HCT116 (cell line): Measurements from ENCODE around the gene SHISA7.

ENCODE experiments used
- CEBPB ChIP-seq: IDR thresholded peaks from 2 replicates; pipeline ENCODE4 v1.6.1; 2012; ENCODE audit warnings: low read depth
- EZH2 ChIP-seq: fragments of 200-600 bp; sonication (generic); IDR thresholded peaks from 2 replicates; pipeline ENCODE4 v1.6.1; 2017; ENCODE audit warnings: antibody characterized with exemption, mixed run types
- POLR2AphosphoS5 ChIP-seq: IDR thresholded peaks from 2 replicates; pipeline ENCODE4 v1.6.1; 2011; ENCODE audit warnings: mild to moderate bottlenecking, low read depth, low read length, moderate library complexity
- RAD21 ChIP-seq: IDR thresholded peaks from 2 replicates; pipeline ENCODE4 v1.6.1; 2012; ENCODE audit warnings: low read depth, mild to moderate bottlenecking
- SIN3A ChIP-seq: IDR thresholded peaks from 2 replicates; pipeline ENCODE4 v1.6.1; 2012; ENCODE audit warnings: low read depth
- SRF ChIP-seq: IDR thresholded peaks from 2 replicates; pipeline ENCODE4 v1.6.1; 2012; ENCODE audit warnings: low read depth
- YY1 ChIP-seq: IDR thresholded peaks from 2 replicates; pipeline ENCODE4 v1.6.1; 2011; ENCODE audit warnings: low read length, low read depth, moderate library complexity, mild to moderate bottlenecking; ENCODE audit not compliant: insufficient replicate concordance; ENCODE audit errors: extremely low read depth
- ZNF274 ChIP-seq: fragments of 200-500 bp; sonication (Bioruptor generic); IDR thresholded peaks from 2 replicates; pipeline ENCODE4 v1.6.1; 2014; ENCODE audit warnings: mild to moderate bottlenecking, low read depth, low read length, inconsistent platforms
- TF ChIP-seq, protein P1 (sequence below), 3 experiments: fragments of 200-600 bp in 1 of 3; sonication (generic) in 1 of 3; IDR thresholded peaks in 2 of 3; conservative IDR thresholded peaks in 1 of 3; 2 replicates each; pipeline ENCODE4 v1.5.1; 2012 to 2017; ENCODE audit warnings: low read depth in 2 of 3, low read length in 2 of 3, antibody characterized with exemption in 1 of 3, borderline replicate concordance in 1 of 3, control low read depth in 1 of 3, mild to moderate bottlenecking in 1 of 3, mixed read lengths in 1 of 3, mixed run types in 1 of 3, moderate library complexity in 1 of 3; ENCODE audit not compliant: insufficient read depth in 1 of 3

GRCh38 chr19:55476100-55476775 lies 33.1 kb upstream of the SHISA7 start, which contains the start of gene ZNF628:
- TF ChIP-seq, protein P1, sequence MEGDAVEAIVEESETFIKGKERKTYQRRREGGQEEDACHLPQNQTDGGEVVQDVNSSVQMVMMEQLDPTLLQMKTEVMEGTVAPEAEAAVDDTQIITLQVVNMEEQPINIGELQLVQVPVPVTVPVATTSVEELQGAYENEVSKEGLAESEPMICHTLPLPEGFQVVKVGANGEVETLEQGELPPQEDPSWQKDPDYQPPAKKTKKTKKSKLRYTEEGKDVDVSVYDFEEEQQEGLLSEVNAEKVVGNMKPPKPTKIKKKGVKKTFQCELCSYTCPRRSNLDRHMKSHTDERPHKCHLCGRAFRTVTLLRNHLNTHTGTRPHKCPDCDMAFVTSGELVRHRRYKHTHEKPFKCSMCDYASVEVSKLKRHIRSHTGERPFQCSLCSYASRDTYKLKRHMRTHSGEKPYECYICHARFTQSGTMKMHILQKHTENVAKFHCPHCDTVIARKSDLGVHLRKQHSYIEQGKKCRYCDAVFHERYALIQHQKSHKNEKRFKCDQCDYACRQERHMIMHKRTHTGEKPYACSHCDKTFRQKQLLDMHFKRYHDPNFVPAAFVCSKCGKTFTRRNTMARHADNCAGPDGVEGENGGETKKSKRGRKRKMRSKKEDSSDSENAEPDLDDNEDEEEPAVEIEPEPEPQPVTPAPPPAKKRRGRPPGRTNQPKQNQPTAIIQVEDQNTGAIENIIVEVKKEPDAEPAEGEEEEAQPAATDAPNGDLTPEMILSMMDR (IDR thresholded peaks at IDR 0.05 in 2 of 3, conservative IDR thresholded peaks at IDR 0.05 in 1 of 3; ENCODE audit: borderline replicate concordance in 1 of 3, insufficient read depth in 1 of 3, low read depth in 2 of 3, low read length in 2 of 3): no peak
- TF ChIP-seq POLR2AphosphoS5 (peak; percentile 19; the same call in 1 of the 2 replicates), RAD21 (no peak), YY1 (no peak), CEBPB (no peak), SRF (no peak), SIN3A (no peak), EZH2 (no peak), ZNF274 (no peak)
